GM12873 (cell line): Measurements from ENCODE around the gene DACH1.

ENCODE experiments used
- CTCF ChIP-seq: IDR thresholded peaks from 2 replicates; pipeline ENCODE4 v1.5.1; 2012; ENCODE audit warnings: low read depth, mild to moderate bottlenecking, moderate library complexity, low read length, control low read depth; ENCODE audit not compliant: insufficient read depth; ENCODE audit errors: missing control alignments

Gene DACH1

DNA sequence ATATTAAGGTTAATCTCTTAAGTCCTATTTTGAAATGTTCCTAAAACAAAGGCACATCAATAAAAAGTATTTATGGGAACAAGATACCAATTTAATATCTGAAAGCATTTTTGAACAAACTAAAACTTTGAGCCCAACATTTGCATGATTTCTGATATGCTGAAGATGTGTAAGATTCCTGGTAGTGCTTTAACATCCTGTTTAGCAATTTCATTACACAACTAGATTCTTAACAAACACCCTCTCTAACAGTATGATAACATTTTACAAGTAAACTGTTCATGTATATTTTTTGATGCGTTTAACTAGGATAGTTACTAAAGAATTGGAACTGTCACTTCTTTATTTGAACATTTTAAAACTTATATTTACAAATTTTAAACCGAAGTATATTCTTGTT, 63.9 kb downstream of the DACH1 start:
- TF ChIP-seq CTCF: no peak

GRCh38 chr13:71801781-71802180, 65.2 kb downstream of the DACH1 start:
- TF ChIP-seq CTCF: no peak

GRCh38 chr13:71801165-71801760, 65.7 kb downstream of the DACH1 start:
- TF ChIP-seq CTCF: no peak

DNA sequence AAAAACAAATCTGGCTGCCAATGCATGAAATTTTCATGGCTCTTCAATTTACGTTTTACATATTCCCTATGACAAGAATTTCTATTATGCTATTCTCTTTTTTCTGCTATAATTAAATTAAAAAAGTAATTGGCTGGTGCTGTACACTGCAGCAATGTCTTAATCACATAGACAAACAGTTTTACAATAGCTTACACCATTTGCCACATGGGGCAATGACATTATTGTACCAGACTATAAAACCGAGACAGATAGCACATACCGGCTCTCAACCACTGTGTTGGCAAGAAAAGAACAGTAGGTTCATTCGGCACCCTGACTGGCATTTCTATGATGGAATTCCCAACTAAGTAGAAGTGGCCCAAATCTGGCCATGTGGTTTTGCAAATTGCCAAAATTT, 67.7 kb downstream of the DACH1 start:
- TF ChIP-seq CTCF: no peak

DNA sequence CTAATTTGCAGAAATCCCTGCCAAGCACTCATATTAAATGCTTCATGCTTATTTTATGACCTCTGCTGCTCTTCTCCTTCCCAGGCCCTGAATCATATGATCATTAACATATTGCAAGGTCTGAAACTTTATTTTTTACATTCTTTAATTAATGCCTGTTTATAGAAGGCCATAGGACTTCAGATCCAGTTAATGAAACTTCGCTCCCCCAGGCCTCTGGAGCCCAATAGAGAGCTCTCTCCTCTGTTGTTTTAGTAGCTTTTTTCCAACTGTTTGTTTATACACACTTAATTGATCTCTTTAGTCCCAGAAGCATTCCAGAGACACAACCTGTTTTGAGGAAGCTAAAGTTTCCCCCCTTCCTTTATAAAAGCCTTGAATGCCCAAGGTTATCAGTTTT, 68.3 kb downstream of the DACH1 start:
- no peak for TF ChIP-seq CTCF

GRCh38 chr13:71797517-71797916, 69.5 kb downstream of the DACH1 start:
- TF ChIP-seq CTCF: no peak

DNA sequence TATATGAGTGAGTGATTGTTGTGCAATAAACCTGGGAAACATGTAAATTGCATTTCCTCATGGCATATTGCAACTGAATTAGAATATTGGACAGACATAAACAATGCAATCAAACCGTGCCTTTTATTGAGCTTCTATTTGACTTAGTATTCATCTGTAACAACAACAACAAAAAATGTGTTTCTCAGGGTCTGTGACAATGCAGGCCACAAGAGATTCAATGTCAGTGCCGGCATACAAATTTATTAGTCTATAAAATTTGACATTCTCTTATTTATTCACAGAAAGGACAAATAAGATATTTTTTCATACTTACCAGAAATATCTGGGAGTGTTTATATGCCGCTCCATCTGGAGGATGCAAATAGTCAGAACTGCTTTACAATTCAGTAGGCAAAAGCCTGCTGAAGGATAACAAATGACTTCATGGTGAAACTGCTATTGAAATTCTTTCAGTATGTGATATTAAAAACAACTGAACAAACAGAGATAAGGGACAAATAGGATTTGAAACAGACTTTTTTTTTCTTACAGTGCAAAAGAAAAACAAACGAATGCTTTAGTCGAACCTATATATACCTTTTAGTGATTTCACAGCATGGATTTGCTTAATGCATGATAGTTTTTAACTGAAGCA, 77.2 kb downstream of the DACH1 start:
- TF ChIP-seq CTCF: no peak
